Aorta (tissue), 5 donors: ENCODE data around the gene CHCHD5. TPM values are rescaled to one million over a fixed set of nuclear protein-coding genes. Genes with fewer than 3 reads are reported as not detected.
"Not testable (repeated sequence)": the region's sequence is repeated elsewhere in the genome, so short reads cannot be mapped to it uniquely, and the experiment has no call there.

ENCODE experiments used
- ATAC-seq: fragments of 200-7000 bp; cut with Tn5 transposase; one replicate; pipeline ENCODE4 v1.9.1; 2022; ENCODE audit warnings: moderate library complexity; ENCODE audit not compliant: low FRiP score
- DNase-seq, 2 donors: peaks; one replicate each; pipeline ENCODE4 v3.0.0-alpha.2; 2020
- H3K27ac ChIP-seq, 2 donors: one replicate each; pipeline ENCODE4 v1.5.1; 2013; ENCODE audit warnings: low read length in 2 of 2, mild to moderate bottlenecking in 2 of 2, moderate library complexity in 2 of 2, control low read depth in 1 of 2, inconsistent platforms in 1 of 2, low read depth in 1 of 2
- H3K27me3 ChIP-seq, 2 donors: one replicate each; pipeline ENCODE4 v1.6.1; 2013; ENCODE audit warnings: control low read depth in 1 of 2, low read length in 1 of 2, mild to moderate bottlenecking in 1 of 2, moderate library complexity in 1 of 2; ENCODE audit not compliant: insufficient read depth in 2 of 2, control insufficient read depth in 1 of 2
- H3K36me3 ChIP-seq, 2 donors: one replicate each; pipeline ENCODE4 v1.6.1; 2013; ENCODE audit warnings: control low read depth in 1 of 2, low read length in 1 of 2, mild to moderate bottlenecking in 1 of 2; ENCODE audit not compliant: insufficient read depth in 2 of 2, control insufficient read depth in 1 of 2
- H3K4me1 ChIP-seq, 2 donors: one replicate each; pipeline ENCODE4 v1.6.1; 2013; ENCODE audit warnings: low read length in 2 of 2, control low read depth in 1 of 2, mild to moderate bottlenecking in 1 of 2, moderate library complexity in 1 of 2; ENCODE audit not compliant: insufficient read depth in 2 of 2, control insufficient read depth in 1 of 2
- H3K4me3 ChIP-seq, 2 donors: one replicate each; pipeline ENCODE4 v1.5.1; 2013; ENCODE audit warnings: low read length in 2 of 2, control low read depth in 1 of 2, mild to moderate bottlenecking in 1 of 2
- H3K9me3 ChIP-seq: one replicate; pipeline ENCODE4 v1.6.1; 2013; ENCODE audit warnings: mild to moderate bottlenecking, low read length; ENCODE audit not compliant: control insufficient read depth
- WGBS, 2 donors: extraction: QIAGEN DNeasy Blood & Tissue Kit; methylation state at CpG; one replicate each; pipeline ENCODE4 v1.1.7; 2013; 5-methylcytosine and 5-hydroxymethylcytosine counted together
- intact Hi-C, 2 donors: fragments of 100-400 bp; cut with DNase I; formaldehyde crosslinking; loops; one replicate each; pipeline versions ENCODE4 v1.14.2 to v1.15.0; 2022
- polyA plus RNA-seq, 2 donors: library from polyadenylated mRNA; stranded (reverse); fragments of 200-250 nt; gene quantifications; one replicate each; pipeline ENCODE4 v1.2.3, GENCODE V29; 2013
- total RNA-seq, 2 donors: library from RNA; stranded (reverse); fragmentation: NEBNext Ultra II Directional; extraction: Animal tissue kit (Norgen Biotek cat#: 25700); gene quantifications; one replicate each; pipeline ENCODE4 v1.2.1, GENCODE V29; 2021
- donor health status: healthy with polysubstance abuse.
- donor health status: Bipolar disorder and iron deficiency.
- donor health status: DM: no; HTN: no; CAD: no.
- donor health status: DM: no; HTN: no; CAD: no.
- donor health status: DM: yes; HTN: yes; CAD: no.

CHCHD5 gene
- total and polyA plus RNA-seq, 4 donors = 19.0 to 32.0 (median 23.4) TPM

DNA sequence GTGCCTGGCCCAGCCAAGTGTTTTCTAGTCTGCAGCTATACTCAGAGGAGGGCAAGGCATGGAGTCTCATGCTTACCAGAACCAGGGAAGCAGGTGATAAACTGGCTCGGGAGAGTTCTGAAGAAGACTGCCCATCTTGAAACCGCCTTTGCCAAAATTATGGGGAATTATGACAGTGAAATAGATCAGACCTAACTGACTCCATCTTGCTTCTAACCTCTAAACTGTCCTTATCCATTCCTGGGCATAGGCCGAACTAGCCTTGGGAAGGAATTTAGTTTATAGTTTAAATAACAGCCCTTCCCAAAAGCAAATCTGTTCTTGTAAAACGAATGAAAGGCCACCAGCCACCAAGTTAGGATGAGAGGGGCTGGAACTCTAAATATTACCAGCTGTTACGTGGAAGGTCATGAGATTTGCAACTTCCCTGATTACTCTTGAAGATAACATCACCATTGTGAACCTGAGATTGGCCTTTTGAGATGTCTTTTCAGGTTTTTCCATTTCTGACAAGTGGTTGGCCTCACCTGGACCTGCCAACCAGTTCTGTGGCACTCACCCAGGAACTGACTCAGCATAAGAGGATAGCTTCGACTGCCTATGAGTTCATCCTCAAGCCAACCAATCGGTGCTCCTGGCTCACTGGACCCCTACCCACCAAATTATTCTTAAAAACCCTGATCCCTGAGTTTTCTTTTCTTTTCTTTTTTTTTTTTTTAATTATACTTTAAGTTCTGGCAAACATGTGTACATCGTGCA lies 23.4 kb downstream of the CHCHD5 start:
- 84 to 85% methylated on average over 8 of the region's 8 CpGs for WGBS, 2 donors
- Histone ChIP-seq H3K4me3 (no peak overlapping the region), H3K27me3 (no peaks in the 10 kb centered on the region), H3K4me1 (no peaks in the 10 kb centered on the region), H3K36me3 (no peaks in the 10 kb centered on the region), H3K27ac (no peak overlapping the region), H3K9me3 (no peaks in the 10 kb centered on the region)
- DNase-seq (no peak), ATAC-seq (no peak)
- intact Hi-C loops = no loop called here

DNA sequence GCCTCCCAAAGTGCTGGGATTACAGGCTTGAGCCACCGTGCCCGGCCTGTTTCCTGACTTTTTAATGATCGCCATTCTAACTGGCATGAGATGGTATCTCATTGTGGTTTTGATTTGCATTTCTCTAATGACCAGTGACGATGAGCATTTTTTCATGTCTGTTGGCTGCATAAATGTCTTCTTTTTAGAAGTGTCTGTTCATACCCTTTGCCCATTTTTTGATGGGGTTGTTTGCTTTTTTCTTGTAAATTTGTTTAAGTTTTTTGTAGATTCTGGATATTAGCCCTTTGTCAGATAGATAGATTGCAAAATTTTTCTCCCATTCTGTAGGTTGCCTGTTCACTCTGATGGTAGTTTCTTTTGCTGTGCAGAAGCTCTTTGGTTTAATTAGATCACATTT lies 24.9 kb downstream of the CHCHD5 start:
- intact Hi-C loops, H3K27me3 ChIP-seq, ATAC-seq, H3K27ac ChIP-seq, DNase-seq, H3K4me1 ChIP-seq, H3K9me3 ChIP-seq, H3K36me3 ChIP-seq, H3K4me3 ChIP-seq: not testable (repeated sequence)
- 94 to 95% methylated on average over 4 of the region's 4 CpGs for WGBS, 2 donors

DNA sequence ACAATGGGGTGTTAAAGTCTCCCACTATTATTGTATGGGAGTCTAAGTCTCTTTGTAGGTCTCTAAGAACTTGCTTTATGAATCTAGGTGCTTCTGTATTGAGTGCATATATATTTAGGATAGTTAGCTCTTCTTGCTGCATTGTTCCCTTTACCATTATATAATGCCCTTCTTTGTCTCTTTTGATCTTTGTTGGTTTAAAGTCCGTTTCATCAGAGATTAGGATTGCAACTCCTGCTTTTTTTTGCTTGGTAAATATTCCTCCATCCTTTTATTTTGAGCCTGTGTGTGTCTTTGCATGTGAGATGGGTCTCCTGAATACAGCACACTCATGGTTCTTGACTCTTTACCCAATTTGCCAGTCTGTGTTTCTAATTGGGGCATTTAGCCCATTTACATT lies 27.9 kb downstream of the CHCHD5 start:
- intact Hi-C loops, H3K9me3 ChIP-seq, ATAC-seq, H3K27ac ChIP-seq, H3K27me3 ChIP-seq, H3K36me3 ChIP-seq, H3K4me1 ChIP-seq, DNase-seq, H3K4me3 ChIP-seq: not testable (repeated sequence)
- 60 to 75% methylated on average over 1 of the region's 1 CpG for WGBS, 2 donors

DNA sequence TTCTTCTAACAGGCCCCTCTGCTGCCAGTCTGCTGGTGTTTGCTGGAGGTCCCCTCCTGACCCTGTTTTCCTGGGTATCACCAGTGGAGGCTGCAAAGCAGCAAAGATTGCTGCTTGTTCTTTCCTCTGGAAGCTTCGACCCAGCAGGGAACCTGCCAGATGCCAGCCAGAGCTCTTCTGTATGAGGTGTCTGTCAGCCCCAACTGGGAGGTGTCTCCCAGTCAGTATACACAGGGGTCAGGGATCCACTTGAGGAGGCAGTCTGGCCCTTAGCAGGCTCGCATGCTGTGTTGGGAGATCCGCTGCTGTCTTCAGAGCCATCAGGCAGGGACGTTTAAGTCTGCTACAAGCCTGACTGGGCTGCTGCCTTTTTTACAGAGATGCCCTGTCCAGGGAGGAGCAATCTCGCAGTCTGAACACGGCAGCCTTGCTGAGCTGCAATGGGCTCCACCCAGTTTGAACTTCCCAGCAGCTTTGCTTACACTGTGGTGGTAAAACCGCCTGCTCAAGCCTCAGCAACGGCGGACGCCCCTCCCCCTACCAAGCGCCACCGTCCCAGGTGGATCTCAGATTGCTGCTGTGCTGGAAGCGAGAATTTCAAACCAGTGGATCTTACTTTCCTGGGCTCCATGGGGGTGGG lies 29.9 kb downstream of the CHCHD5 start:
- no peaks in the 10 kb centered on the region for H3K4me1 ChIP-seq
- H3K4me3 ChIP-seq = no peak overlapping the region
- no peaks in the 10 kb centered on the region for H3K27me3 ChIP-seq
- intact Hi-C loops = no loop called here
- no peak for DNase-seq
- H3K9me3 ChIP-seq = no peaks in the 10 kb centered on the region
- WGBS, 2 donors = 63 to 65% methylated on average over 13 of the region's 13 CpGs
- no peak for ATAC-seq
- H3K36me3 ChIP-seq = no peaks in the 10 kb centered on the region
- no peak overlapping the region for H3K27ac ChIP-seq

DNA sequence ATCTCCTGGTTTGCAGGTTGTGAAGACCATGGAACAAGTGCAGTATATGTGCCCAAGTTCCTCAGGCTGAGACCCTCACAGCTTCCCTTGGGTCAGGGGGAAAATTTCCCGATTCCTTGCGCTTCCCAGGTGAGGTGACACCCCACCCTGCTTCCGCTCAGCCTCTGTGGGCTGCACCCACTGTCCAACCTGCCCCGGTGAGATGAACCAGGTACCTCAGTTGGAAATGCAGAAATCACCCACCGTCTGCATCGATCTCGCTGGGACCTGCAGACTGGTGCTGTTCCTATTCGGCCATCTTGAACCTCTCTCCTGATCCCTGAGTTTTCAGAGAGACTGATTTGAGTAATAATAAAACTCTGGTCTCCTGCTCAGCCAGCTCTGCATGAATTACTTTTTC lies 30.6 kb downstream of the CHCHD5 start:
- DNase-seq = no peak

DNA sequence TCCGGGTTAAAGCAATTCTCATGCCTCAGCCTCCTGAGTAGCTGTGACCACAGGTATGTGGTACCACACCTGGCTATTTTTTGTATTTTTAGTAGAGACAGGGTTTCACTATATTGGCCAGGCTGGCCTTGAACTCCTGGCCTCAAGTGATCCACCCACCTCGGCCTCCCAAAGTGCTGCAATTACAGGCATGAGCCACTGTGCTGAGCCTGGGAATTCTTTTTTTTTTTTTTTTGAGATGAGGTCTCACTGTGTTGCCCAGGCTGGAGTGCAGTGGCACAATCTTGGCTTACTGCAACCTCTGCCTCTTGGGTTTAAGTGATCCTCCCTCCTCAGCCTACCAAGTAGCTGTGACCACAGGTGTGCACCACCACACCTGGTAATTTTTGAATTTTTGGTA lies 31.4 kb downstream of the CHCHD5 start:
- H3K27ac ChIP-seq, H3K4me3 ChIP-seq, H3K27me3 ChIP-seq, DNase-seq, intact Hi-C loops, H3K4me1 ChIP-seq, ATAC-seq, H3K9me3 ChIP-seq, H3K36me3 ChIP-seq: not testable (repeated sequence)
- WGBS, 2 donors = 91 to 92% methylated on average over 2 of the region's 2 CpGs

More for the DNA sequence above, 30.6 kb downstream of the CHCHD5 start:
- WGBS, 2 donors = 95 to 96% methylated on average over 8 of the region's 8 CpGs
- Histone ChIP-seq H3K4me3 (no peak overlapping the region), H3K27me3 (no peaks in the 10 kb centered on the region), H3K9me3 (no peaks in the 10 kb centered on the region), H3K27ac (no peak overlapping the region), H3K36me3 (no peaks in the 10 kb centered on the region), H3K4me1 (no peaks in the 10 kb centered on the region)
- intact Hi-C loops = no loop called here
- no peak for ATAC-seq

DNA sequence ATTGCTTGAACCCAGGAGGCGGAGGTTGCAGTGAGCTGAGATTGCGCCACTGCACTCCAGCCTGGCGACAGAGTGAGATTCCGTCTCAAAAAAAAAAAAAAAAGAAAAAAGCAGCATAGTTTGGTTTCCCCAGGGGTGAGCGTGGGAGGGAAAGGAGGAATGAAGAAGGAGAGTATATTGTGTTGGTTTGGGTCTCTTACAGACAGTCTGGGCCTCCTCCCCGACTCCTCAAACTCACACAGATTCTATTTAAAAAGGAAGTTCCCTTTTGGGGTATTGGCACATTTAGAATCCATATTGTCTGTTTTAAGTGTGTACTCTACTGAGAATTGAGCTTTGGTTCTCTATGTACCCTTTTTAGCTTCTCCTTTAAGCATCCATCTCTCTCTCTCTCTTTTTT lies 34.0 kb downstream of the CHCHD5 start:
- no peaks in the 10 kb centered on the region for H3K27me3 ChIP-seq
- no peaks in the 10 kb centered on the region for H3K36me3 ChIP-seq
- H3K4me1 ChIP-seq = no peaks in the 10 kb centered on the region
- H3K27ac ChIP-seq = no peak overlapping the region
- no peak for ATAC-seq
- H3K9me3 ChIP-seq = no peaks in the 10 kb centered on the region
- no peak overlapping the region for H3K4me3 ChIP-seq
- DNase-seq = no peak
- 70 to 72% methylated on average over 1 to 6 of the region's 6 CpGs for whole genome bisulfite sequencing, 2 donors
- intact Hi-C loops = no loop called here

DNA sequence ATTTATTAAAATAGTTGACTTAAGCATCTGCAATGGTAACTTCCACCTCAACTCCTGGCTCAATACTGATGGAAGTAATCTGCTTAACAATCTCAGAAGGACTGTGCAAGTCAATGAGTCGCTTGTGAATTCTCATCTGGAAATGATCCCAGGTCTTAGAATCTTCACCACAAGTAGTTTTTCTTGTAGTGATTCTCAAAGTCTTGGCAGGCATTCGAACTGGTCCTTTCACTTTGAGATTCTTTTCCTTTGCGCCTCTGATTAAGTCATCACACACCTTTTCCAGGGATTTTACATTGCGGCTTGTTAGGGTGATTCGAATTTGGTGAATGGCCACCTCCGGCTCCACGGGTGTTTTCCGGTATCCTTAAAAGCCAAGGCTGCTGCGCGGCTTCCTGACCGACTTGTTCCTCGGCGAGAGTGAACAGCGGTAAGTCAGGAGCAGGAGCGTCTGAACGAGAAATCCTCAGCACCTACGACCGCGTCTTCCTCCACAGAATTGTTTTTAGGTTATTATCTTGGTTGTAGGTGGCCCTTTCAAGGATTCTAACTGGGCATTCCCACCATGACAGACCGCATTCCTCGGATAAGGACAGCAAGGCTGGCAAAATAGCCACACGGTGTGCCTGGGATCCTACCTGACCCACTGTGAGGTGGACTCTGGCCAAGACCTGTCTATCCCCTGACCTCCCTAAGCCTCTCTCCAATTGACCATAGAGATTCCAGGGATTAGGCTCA lies 37.5 kb downstream of the CHCHD5 start:
- WGBS, 2 donors = 75 to 83% methylated on average over 22 of the region's 22 CpGs
- H3K9me3 ChIP-seq = no peaks in the 10 kb centered on the region
- DNase-seq = no peak
- intact Hi-C loops = no loop called here
- H3K27ac ChIP-seq = no peak overlapping the region
- no peak overlapping the region for H3K4me3 ChIP-seq
- no peak for ATAC-seq
- no peaks in the 10 kb centered on the region for H3K4me1 ChIP-seq
- no peaks in the 10 kb centered on the region for H3K27me3 ChIP-seq
- H3K36me3 ChIP-seq = no peaks in the 10 kb centered on the region

DNA sequence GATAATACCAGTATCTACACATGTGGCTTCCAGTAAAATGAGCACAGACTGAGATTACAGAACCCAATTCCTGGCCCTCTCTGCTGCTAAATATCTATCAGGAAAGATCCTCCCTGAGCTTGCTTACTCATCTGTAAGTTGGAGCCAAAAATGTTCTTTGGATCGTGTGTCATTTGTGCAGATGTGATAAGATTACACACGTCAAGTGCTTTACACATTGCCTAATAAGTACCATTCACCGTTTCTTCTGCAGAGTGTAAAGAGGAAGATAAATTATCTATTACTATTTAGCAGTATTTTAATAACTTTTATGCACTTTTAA lies 38.1 kb downstream of the CHCHD5 start:
- no peaks in the 10 kb centered on the region for H3K9me3 ChIP-seq
- no peak overlapping the region for H3K27ac ChIP-seq
- 45% methylated on average over 3 of the region's 3 CpGs for WGBS, 2 donors
- no peaks in the 10 kb centered on the region for H3K36me3 ChIP-seq
- H3K4me1 ChIP-seq = no peaks in the 10 kb centered on the region
- intact Hi-C loops = no loop called here
- ATAC-seq (peak; percentile 21), DNase-seq (no peak)
- no peak overlapping the region for H3K4me3 ChIP-seq
- H3K27me3 ChIP-seq = no peaks in the 10 kb centered on the region
